ENCODE data around the gene TIMM29.

TIMM29 gene

DNA sequence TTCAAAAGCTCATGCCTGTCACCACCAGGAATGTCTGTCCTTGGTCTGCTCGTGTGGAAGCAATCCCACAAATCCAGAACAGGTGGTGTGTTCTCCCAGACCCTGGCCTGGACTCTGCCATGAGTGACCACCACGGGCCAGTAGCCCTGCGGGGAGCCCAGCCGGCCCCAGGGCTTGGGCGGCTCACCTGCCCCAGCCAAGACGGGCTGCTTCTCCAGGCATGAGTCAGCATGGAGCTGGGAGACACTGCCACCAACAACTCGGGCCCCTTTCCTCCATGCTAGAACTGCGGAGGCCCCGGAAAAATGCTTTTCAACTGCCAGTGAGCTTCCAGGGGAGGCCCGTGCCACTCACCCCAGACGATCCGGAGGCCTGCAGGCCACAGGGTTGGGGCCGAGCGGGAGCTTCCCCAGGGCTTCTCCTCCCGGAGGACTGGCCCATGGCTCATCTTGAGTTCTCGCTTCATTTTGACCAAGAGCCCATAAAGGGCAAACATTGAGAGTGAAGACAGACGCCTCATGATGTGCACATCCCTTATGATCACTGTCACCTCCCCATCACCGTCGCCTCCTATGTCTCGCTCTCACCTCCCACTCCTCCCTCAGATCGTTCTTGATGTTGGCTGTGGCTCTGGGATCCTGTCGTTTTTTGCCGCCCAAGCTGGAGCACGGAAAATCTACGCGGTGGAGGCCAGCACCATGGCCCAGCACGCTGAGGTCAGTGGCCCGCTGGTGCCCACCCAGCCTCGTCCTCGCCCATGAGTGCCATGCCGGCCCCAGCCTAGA lies 16.8 kb upstream of the TIMM29 start:
- DNase-seq (ENCODE audit: low read depth in 2 of 3, low spot score in 1 of 3): no peak

DNA sequence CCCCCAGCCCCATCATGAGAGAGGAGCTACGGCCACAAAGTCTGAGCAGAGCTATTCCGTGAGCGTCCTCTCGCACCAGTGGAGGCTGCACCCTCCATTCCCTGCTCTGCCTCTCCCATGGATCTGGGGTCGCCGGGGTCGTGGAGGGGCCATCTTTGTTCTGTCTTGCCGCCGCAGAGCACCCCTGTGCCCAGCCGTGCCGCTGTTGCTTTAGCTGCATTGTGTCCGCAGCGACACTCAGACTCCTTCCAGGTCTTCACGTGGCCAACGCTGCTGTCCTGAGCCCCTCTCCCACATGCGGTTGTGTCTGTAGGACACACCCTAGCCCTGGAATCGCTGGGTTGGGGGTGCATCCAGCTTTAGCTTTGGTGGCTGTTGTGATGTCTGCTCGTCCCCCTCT lies 16.0 kb upstream of the TIMM29 start:
- DNase-seq (ENCODE audit: low read depth in 2 of 3, low spot score in 1 of 3): no peak

DNA sequence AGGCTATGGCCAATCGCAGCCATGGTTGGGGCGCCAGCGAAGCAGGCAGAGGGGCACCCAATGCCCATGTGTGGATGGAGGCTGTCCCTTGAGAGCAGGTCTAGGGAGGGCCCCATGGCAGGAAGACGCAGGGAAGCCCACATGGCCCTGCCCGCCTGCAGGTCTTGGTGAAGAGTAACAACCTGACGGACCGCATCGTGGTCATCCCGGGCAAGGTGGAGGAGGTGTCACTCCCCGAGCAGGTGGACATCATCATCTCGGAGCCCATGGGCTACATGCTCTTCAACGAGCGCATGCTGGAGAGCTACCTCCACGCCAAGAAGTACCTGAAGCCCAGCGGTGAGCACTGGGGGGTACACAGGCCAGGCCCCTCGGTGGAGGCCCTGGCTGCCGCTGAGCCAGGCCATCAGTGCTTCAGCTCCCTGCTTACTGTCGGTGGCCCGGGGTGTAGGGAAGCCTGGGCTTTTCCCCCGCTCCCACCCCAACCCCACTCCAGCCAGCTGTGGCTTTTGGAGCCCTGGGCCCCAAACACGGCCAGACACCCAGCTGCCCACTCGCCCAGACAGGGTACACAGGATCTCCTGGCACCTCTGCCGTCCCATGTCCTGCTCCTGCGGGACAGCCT lies 14.8 kb upstream of the TIMM29 start:
- no peak for DNase-seq (ENCODE audit: low read depth in 2 of 3, low spot score in 1 of 3)

DNA sequence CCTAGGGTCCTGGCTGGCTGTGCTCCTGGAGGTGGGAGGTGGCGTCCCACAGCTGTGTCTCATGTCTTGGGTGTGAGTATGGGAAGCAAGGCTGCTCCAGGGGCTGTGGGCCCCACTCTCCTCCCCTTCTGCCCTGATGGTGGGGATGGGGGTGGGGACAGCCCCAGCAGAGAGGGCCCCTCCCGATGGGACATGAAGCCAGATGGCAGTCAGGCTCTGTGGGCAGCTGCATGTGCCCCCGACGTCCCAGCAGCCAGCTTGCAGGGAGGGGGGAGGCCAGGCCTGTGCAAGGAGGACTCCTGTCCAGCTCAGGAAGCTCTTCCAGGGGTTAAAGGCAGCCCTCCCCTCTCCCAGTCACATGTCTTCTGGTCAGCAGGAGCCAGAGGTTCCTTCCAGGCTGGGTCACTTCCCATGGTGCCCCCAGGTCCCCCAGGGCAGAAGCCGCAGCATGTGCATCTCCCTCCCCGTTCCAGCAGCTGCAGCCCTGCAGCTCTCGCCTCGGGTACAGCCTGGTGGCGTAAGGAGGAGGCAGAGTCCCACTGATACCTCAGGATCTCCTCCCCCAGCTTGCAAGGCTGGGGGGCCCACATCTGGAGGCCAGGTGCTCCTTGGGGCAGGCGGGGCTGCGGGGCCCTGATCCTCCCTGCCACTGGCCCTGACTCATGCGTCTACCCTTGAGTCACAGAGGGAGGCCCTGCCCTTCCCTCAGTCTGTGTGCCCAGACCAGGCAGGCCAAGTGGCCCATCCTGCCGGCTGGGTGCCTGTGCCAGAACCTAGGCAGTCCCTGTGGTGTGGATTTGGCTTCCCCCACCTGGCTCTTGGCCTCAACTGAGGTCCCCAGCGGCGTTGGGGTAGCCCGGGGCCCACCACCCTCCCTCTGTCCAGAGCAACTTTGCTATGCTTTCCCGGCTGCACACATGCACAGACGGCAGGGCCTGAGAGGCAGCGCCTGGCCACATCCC lies 13.2 kb upstream of the TIMM29 start:
- no peak for DNase-seq (ENCODE audit: low read depth in 2 of 3, low spot score in 1 of 3)

DNA sequence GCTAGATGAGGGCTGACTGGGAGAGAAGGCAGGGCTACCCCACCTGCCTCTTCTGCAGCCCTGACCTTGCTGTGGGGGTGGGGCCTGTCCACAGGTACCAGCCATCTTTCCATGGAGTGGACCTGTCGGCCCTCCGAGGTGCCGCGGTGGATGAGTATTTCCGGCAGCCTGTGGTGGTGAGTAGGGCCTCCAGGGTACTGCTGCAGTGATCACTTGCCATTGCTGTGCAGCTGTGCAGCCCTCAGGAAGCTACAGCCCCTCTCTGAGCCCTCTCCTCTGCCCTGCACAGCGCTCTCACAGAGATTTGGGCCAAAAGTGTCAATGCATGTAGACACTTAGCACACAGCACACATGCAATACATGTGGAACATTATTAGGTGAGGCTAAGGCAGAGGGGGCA lies 12.0 kb upstream of the TIMM29 start:
- DNase-seq (ENCODE audit: low read depth in 2 of 3, low spot score in 1 of 3): no peak

DNA sequence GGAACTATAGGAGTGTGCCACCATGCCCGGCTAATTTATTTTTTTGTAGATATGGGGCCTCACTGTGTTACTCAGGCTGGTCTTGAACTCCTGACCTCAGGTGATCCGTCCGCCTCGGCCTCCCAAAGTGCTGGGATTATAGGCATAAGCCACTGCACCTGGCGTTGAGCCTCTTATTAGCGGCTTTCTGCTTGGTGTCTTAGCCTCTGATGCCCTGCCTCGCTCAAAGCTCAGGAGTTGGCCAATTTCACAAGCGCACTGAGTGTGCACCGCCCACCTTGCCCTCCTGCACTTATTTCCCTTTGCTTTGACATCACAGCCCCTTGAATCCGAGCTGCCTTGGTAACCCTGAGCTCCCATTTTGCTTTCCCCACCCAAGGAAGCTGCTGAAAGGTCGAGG lies 10.3 kb upstream of the TIMM29 start:
- DNase-seq (ENCODE audit: low read depth in 2 of 3, low spot score in 1 of 3): no peak

DNA sequence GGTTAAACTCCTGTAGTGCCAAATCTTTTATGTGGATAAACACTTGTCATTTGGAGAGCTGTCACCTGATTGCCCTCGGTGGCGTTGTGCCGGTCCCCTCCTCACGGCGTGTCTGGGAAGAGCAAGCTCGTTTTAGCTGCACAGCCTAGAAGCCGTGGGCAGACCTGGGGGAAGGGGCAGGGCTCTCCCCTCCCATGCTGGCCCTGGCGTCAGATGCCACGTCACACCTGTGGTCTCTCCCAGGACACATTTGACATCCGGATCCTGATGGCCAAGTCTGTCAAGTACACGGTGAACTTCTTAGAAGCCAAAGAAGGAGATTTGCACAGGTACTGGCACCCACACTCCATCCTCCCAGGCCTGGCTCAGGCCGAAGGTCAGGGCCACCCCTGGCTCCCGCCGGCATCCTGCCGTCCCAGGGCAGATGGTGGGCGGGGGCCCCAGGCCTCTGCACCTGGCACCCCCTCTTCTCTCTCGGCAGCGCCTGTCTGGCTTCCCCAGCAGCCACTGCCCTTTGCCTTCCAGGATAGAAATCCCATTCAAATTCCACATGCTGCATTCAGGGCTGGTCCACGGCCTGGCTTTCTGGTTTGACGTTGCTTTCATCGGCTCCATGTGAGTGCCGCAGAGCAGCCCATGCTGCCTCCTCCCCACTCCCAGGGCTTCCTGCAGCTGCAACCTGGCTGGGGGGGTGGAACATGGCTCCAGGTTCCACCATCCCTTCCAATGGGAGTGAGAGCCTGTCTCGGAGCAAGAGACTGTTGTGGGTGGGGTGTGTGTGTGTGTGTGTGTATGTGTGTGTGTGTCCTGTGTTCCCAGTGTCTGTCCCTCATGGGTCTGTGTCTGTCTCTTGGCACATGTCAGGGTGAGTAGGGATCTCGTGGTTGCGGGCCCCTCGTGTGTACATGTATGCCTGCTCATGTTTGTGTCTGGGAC lies 9.0 kb upstream of the TIMM29 start:
- DNase-seq (ENCODE audit: low read depth in 2 of 3, low spot score in 1 of 3): no peak

DNA sequence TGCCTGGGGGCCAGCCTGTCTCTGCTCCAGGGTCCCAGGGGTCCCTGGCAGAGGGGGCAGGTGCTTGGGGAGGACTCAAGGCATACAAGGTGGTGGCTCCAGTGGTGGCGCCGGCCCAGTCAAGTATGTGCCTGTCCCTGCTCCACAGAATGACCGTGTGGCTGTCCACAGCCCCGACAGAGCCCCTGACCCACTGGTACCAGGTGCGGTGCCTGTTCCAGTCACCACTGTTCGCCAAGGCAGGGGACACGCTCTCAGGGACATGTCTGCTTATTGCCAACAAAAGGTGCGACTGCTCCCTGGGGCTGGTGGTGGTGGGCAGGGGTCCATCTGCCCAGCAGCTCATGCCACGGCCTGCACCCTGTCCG lies 8.3 kb upstream of the TIMM29 start:
- no peak for DNase-seq (ENCODE audit: low read depth in 2 of 3, low spot score in 1 of 3)

DNA sequence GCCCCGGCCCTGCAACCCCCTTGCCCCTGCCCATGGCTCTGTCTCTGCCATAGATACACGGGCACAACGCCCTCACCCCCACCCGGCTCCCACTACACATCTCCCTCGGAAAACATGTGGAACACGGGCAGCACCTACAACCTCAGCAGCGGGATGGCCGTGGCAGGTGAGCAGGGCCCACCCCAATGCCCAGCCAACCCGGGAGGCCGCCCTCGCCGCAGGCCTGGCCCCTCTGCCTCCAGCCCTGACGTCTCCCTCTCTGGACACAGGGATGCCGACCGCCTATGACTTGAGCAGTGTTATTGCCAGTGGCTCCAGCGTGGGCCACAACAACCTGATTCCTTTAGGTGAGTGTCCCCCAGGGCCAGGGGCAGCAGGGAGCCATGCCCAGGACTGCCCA lies 7.8 kb upstream of the TIMM29 start:
- no peak for DNase-seq (ENCODE audit: low read depth in 2 of 3, low spot score in 1 of 3)

DNA sequence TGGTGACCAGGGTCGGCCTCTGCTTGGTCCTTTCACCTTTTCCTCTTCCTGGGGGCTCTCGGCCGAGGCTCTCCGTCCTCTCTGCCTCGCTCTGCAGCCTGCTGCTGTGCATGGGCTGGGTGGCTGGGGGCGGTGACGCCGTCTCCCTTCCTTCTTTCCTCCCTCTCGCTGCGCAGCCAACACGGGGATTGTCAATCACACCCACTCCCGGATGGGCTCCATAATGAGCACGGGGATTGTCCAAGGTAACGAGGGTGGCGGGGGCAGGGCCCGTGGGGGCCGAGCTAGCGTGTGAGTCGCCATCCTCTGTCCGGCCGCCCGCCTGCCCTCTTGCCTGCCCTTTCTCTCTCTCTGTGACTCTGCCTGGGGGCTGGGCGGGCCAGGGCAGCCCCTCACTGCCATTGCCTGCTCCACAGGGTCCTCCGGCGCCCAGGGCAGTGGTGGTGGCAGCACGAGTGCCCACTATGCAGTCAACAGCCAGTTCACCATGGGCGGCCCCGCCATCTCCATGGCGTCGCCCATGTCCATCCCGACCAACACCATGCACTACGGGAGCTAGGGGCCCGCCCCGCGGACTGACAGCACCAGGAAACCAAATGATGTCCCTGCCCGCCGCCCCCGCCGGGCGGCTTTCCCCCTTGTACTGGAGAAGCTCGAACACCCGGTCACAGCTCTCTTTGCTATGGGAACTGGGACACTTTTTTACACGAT lies 7.3 kb upstream of the TIMM29 start:
- DNase-seq (ENCODE audit: low read depth in 2 of 3, low spot score in 1 of 3): no peak

DNA sequence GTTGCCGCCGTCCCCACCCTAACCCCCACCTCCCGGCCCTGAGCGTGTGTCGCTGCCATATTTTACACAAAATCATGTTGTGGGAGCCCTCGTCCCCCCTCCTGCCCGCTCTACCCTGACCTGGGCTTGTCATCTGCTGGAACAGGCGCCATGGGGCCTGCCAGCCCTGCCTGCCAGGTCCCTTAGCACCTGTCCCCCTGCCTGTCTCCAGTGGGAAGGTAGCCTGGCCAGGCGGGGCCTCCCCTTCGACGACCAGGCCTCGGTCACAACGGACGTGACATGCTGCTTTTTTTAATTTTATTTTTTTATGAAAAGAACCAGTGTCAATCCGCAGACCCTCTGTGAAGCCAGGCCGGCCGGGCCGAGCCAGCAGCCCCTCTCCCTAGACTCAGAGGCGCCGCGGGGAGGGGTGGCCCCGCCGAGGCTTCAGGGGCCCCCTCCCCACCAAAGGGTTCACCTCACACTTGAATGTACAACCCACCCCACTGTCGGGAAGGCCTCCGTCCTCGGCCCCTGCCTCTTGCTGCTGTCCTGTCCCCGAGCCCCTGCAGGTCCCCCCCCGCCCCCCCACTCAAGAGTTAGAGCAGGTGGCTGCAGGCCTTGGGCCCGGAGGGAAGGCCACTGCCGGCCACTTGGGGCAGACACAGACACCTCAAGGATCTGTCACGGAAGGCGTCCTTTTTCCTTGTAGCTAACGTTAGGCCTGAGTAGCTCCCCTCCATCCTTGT lies 6.5 kb upstream of the TIMM29 start:
- DNase-seq (ENCODE audit: low read depth in 2 of 3, low spot score in 1 of 3): no peak

DNA sequence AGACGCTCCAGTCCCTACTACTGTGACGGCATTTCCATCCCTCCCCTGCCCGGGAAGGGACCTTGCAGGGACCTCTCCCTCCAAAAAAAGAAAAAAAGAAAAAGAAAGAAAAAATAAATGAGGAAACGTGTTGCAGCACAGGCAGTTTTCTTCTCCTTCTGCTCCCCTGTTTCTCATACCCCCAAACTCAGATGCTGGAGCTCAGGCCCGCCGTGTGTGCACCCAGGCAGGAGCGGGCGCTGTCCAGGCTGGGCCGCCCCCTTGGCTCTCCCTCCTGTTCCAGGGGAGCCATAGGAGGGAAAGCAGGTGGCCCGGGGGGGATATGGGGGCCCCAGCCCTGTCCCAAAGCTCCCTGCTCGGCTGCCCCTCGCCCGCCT lies 6.0 kb upstream of the TIMM29 start:
- no peak for DNase-seq (ENCODE audit: low read depth in 2 of 3, low spot score in 1 of 3)

DNA sequence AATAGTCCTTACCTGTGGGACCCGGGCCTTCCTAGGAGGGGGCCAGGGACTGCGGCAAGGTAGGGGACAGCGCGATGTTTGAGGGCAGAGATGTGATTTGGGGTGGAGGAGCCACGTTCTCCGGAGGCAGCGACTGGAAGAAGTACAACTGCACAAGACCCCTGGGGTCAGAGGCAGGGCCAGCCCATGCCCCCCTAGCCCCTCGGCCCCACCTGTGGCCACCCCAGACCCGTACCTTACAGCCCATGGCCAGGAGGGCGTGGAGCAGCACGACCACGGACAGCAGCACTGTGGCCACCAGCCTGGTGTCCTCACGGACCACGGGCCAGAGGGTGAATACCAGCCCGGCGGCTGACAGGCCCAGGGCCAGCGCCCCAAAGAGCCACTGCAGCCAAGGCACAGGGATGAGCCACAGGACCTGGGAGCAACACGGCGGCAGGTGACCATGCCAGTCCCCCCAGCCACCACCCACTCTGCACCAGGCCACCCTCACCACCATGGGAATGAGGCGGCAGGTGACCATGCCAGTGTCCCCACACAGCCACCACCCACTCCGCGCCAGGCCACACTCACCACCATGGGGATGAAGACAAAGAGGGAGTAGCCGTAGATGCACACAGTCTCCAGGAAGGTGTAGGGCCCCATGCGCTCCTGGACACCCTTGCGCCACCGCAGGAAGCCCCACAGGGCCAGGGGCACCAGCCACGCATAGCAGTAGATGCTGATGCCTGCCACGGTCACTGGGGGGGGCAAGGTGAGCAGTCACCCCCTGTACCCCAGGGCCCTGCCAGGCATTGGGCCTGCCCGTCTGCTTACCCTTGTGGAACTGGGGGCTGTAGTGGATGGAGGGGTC lies 5.1 kb upstream of the TIMM29 start:
- no peak for DNase-seq (ENCODE audit: low read depth in 2 of 3, low spot score in 1 of 3)

DNA sequence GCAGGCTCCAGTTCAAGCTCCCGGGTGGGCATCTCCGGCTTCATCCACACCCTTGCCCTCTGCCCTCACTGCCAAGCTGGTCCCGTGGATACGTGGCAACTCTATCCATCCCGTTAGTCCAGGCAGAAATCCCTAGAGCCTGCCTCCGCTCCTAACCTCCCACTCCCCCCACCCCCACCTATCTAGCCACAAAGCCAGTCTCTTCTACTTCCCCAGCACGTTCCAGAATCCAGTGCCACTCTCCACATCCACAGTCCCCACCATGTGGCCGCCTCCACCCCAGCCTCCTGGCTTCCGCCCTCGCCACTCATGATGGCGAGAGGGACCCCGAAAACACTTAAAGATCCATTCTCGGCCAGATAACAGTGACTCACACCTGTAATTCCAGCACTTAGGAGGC lies 4.0 kb upstream of the TIMM29 start:
- DNase-seq (ENCODE audit: low read depth in 2 of 3, low spot score in 1 of 3): no peak

DNA sequence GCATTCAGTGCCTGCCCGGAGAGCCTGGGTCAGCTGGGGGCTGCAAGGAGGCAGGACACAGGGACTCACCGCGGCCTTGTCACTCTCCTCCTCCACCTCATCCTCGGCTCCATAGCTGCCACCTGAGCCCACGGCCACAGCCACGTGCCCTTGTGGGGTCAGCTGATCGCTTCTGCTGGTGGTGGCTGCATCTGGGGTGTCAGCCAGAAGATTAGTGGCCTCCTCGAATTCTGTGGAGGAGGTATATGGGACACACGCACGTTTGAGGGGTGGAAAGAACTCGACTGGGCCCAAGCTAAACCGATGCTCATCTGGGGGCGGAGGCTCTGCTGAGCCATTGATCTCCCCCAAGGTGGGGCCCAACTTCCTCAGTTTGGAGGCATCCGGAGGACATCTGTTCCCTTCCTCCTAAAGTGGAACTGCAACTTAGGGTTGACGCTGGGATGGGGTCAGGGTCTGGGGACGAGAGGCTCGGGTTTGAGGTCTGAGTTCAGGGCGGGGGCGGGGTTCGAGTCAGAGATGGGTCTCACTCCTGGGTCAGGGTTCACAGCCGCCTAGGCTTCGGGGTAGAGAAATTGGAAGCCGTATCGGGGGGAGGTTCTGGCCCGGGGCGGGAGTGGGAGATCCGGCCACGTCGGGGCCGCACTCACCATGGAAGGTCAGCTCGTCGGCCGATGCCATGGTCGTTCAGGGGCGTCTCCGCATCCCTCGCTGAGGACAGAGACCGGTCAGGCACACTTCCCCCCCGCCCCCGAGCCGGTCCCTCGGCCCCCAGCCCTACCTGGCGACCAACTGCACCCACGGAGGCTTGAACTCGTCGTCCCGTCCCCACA lies 665 bp upstream of the TIMM29 start:
- peak in 1 of 3 donors; percentile 8 for DNase-seq (ENCODE audit: low read depth in 2 of 3, low spot score in 1 of 3)

DNA sequence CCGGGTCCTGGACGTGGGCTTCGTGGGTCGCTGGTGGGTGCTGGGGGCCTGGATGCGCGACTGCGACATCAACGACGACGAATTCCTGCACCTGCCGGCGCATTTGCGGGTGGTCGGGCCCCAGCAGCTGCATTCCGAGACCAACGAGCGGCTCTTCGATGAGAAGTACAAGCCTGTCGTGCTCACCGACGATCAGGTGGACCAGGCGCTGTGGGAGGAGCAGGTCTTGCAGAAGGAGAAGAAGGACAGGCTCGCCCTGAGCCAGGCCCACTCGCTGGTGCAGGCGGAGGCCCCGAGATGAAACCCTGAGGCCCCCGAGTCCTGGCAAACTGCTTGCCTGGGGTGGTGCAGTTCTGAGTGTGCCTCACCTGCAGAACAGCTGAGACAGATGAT lies 787 bp downstream of the TIMM29 start:
- no peak for DNase-seq (ENCODE audit: low read depth in 2 of 3, low spot score in 1 of 3)

DNA sequence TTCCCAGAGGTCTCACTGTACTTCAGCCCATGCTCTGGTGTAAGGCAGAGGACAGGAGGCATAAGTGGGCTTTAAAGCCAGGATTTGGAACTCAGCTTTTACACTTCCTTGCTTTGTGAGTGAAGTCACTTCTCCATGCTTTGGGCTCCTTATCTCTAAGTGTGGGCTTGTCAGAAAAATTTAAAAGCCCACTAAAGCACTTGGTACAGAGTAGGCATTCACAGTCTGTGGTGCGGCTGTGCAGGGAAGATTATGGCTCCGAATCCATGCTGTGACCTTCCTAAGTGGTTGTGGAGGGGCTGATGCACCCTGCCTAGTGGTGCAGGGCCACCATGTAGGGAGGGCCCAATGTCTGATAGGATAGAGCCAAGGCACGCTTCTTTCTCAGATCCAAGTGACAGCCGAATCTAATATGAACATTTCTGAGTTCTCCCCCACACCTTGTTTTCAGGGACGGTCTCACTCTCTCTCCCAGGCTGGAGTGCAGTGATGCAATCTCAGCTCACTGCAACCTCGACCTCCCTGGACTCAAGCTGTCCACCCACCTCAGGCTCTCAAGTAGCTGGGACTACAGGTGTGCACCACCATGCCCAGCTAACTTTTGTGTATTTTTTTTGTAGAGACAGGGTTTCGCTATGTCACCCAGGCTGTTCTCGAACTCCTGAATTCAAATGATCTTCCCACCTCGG lies 6.9 kb downstream of the TIMM29 start:
- DNase-seq (ENCODE audit: low read depth in 2 of 3, low spot score in 1 of 3): no peak

All from stimulated activated CD4-positive, alpha-beta T cell treated with anti-CD3 and anti-CD28 coated beads, Interleukin-12 subunit alpha, Interleukin-12 subunit beta, amount 100 ng/mL, for 48 hours (primary cell).